Limb (tissue), 2 donors: ENCODE data around the gene DLGAP4.
A peak's percentile ranks its signal among the peaks of the same experiment; 100 is the strongest.

Experiments used
- DNase-seq, 2 donors: peaks; one replicate each; pipeline ENCODE4 v3.0.0-alpha.2; 2016; ENCODE audit errors: extremely low spot score in 2 of 2

Gene DLGAP4

GRCh38 chr20:36408219-36408618 lies 102.1 kb downstream of the DLGAP4 start:
- peak in 1 of 2 donors; percentile 43 for DNase-seq

GRCh38 chr20:36411861-36412454 lies 105.8 kb downstream of the DLGAP4 start:
- DNase-seq, result no peak

GRCh38 chr20:36415475-36416002 lies 109.4 kb downstream of the DLGAP4 start:
- DNase-seq, result no peak

- DNase-seq, result no peak
Measured at GRCh38 chr20:36418711-36419110, 112.6 kb downstream of the DLGAP4 start.

- no peak for DNase-seq
Measured at GRCh38 chr20:36421641-36422040, 115.5 kb downstream of the DLGAP4 start.

GRCh38 chr20:36424314-36424713 lies 118.2 kb downstream of the DLGAP4 start:
- no peak for DNase-seq

- no peak for DNase-seq
Measured at GRCh38 chr20:36425166-36425565, 119.0 kb downstream of the DLGAP4 start.

GRCh38 chr20:36431604-36432003 lies 125.5 kb downstream of the DLGAP4 start:
- DNase-seq, result no peak

- no peak for DNase-seq
Measured at GRCh38 chr20:36432096-36432495, 126.0 kb downstream of the DLGAP4 start.

GRCh38 chr20:36434383-36434782 lies 128.2 kb downstream of the DLGAP4 start:
- DNase-seq, result no peak

GRCh38 chr20:36435124-36435523 lies 129.0 kb downstream of the DLGAP4 start:
- DNase-seq, result no peak

- DNase-seq, result peak; percentile 9 to 74
Measured at GRCh38 chr20:36435592-36436541, 129.7 kb downstream of the DLGAP4 start.

- peak; percentile 53 to 86 for DNase-seq
Measured at GRCh38 chr20:36439040-36439730, 133.0 kb downstream of the DLGAP4 start.

GRCh38 chr20:36439731-36440072 lies 133.6 kb downstream of the DLGAP4 start:
- DNase-seq, result no peak

GRCh38 chr20:36440370-36441026 lies 134.4 kb downstream of the DLGAP4 start:
- DNase-seq, result no peak

- no peak for DNase-seq
Measured at GRCh38 chr20:36441027-36441414, 134.9 kb downstream of the DLGAP4 start.

GRCh38 chr20:36441416-36441815 lies 135.3 kb downstream of the DLGAP4 start:
- DNase-seq, result no peak

- no peak for DNase-seq
Measured at GRCh38 chr20:36445847-36446246, 139.7 kb downstream of the DLGAP4 start.

- DNase-seq, result no peak
Measured at GRCh38 chr20:36446557-36446956, 140.4 kb downstream of the DLGAP4 start.

GRCh38 chr20:36447101-36447500 lies 141.0 kb downstream of the DLGAP4 start:
- no peak for DNase-seq

GRCh38 chr20:36449663-36450062 lies 143.5 kb downstream of the DLGAP4 start:
- DNase-seq, result no peak

- no peak for DNase-seq
Measured at GRCh38 chr20:36454332-36454697, 148.2 kb downstream of the DLGAP4 start.
